OCI-LY1 (cell line): ENCODE measurements around the gene ZNRF3.

ENCODE experiments used
- EZH2 ChIP-seq: fragments of 200-600 bp; sonication (generic), shearing (Covaris generic); IDR thresholded peaks from 2 replicates; pipeline ENCODE4 v1.8.0; 2017; ENCODE audit warnings: borderline replicate concordance, mixed run types, mild to moderate bottlenecking, antibody characterized with exemption, low read length, moderate library complexity, mixed read lengths
- TF ChIP-seq, protein P1 (sequence below): fragments of 200-600 bp; sonication (generic), shearing (Covaris generic); IDR thresholded peaks from 2 replicates; pipeline ENCODE4 v1.5.1; 2017; ENCODE audit warnings: mild to moderate bottlenecking, antibody characterized with exemption, low read length, moderate library complexity, mixed read lengths

DNA sequence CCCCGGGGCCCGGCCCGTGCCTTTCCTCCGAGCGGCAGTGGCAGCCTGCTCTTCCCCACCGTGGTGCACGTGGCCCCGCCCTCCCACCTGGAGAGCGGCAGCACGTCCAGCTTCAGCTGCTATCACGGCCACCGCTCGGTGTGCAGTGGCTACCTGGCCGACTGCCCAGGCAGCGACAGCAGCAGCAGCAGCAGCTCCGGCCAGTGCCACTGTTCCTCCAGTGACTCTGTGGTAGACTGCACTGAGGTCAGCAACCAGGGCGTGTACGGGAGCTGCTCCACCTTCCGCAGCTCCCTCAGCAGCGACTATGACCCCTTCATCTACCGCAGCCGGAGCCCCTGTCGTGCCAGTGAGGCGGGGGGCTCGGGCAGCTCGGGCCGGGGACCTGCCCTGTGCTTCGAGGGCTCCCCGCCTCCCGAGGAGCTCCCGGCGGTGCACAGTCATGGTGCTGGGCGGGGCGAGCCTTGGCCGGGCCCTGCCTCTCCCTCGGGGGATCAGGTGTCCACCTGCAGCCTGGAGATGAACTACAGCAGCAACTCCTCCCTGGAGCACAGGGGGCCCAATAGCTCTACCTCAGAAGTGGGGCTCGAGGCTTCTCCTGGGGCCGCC, 166.4 kb downstream of the ZNRF3 start:
- TF ChIP-seq, protein P1, sequence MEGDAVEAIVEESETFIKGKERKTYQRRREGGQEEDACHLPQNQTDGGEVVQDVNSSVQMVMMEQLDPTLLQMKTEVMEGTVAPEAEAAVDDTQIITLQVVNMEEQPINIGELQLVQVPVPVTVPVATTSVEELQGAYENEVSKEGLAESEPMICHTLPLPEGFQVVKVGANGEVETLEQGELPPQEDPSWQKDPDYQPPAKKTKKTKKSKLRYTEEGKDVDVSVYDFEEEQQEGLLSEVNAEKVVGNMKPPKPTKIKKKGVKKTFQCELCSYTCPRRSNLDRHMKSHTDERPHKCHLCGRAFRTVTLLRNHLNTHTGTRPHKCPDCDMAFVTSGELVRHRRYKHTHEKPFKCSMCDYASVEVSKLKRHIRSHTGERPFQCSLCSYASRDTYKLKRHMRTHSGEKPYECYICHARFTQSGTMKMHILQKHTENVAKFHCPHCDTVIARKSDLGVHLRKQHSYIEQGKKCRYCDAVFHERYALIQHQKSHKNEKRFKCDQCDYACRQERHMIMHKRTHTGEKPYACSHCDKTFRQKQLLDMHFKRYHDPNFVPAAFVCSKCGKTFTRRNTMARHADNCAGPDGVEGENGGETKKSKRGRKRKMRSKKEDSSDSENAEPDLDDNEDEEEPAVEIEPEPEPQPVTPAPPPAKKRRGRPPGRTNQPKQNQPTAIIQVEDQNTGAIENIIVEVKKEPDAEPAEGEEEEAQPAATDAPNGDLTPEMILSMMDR = no peak
- TF ChIP-seq EZH2 = no peak
